MM.1S (cell line): ENCODE results near the gene CD300A.

Source experiments
- DNase-seq: peaks from one replicate; pipeline ENCODE4 v3.0.0-alpha.2; 2015
- H2AFZ ChIP-seq: fragments of 300-600 bp; sonication (generic); 2 replicates; pipeline ENCODE4 v1.6.0; 2016; ENCODE audit warnings: antibody characterized with exemption, low read length
- H3F3A ChIP-seq: fragments of 300-600 bp; sonication (generic); 2 replicates; pipeline ENCODE4 v1.6.1; 2016; ENCODE audit warnings: mild to moderate bottlenecking, antibody characterized with exemption, low read length, moderate library complexity, mixed read lengths; ENCODE audit not compliant: insufficient read depth
- H3K27ac ChIP-seq: fragments of 300-600 bp; sonication (generic); 2 replicates; pipeline ENCODE4 v1.5.1; 2016; ENCODE audit warnings: mild to moderate bottlenecking, low read length
- H3K27me3 ChIP-seq: fragments of 300-600 bp; sonication (generic); replicated peaks from 2 replicates; pipeline ENCODE4 v1.6.0; 2016; ENCODE audit warnings: low read length; ENCODE audit not compliant: insufficient read depth
- H3K36me3 ChIP-seq: fragments of 300-600 bp; sonication (generic); replicated peaks from 2 replicates; pipeline ENCODE4 v1.6.1; 2016; ENCODE audit warnings: mild to moderate bottlenecking, low read length, mixed read lengths; ENCODE audit not compliant: insufficient read depth
- H3K4me1 ChIP-seq: fragments of 300-600 bp; sonication (generic); 2 replicates; pipeline ENCODE4 v1.6.1; 2016; ENCODE audit warnings: low read length, mixed read lengths
- H3K4me2 ChIP-seq: fragments of 300-600 bp; sonication (generic); 2 replicates; pipeline ENCODE4 v1.6.0; 2016; ENCODE audit warnings: low read depth, low read length
- H3K4me3 ChIP-seq: fragments of 300-600 bp; sonication (generic); 2 replicates; pipeline ENCODE4 v1.5.1; 2016; ENCODE audit warnings: low read length, mixed read lengths
- H3K79me2 ChIP-seq: fragments of 300-600 bp; sonication (generic); 2 replicates; pipeline ENCODE4 v1.6.1; 2016; ENCODE audit warnings: mixed run types, low read length, mixed read lengths
- H3K9ac ChIP-seq: fragments of 300-600 bp; sonication (generic); 2 replicates; pipeline ENCODE4 v1.6.1; 2016; ENCODE audit warnings: low read length, mixed read lengths
- H3K9me2 ChIP-seq: fragments of 300-600 bp; sonication (generic); replicated peaks from 2 replicates; pipeline ENCODE4 v1.6.1; 2016; ENCODE audit warnings: mild to moderate bottlenecking, low read length, mixed read lengths; ENCODE audit not compliant: insufficient read depth
- H3K9me3 ChIP-seq: fragments of 300-600 bp; sonication (generic); replicated peaks from 2 replicates; pipeline ENCODE4 v1.6.1; 2016; ENCODE audit warnings: mild to moderate bottlenecking, low read length, mixed read lengths; ENCODE audit not compliant: insufficient read depth
- H4K20me1 ChIP-seq: fragments of 300-600 bp; sonication (generic); 2 replicates; pipeline ENCODE4 v1.6.1; 2016; ENCODE audit warnings: mild to moderate bottlenecking, low read length, moderate library complexity, mixed read lengths; ENCODE audit not compliant: insufficient read depth
- EZH2 ChIP-seq: fragments of 300-600 bp; sonication (generic); optimal IDR thresholded peaks from 2 replicates; pipeline ENCODE3; 2017; ENCODE audit warnings: low read depth, mild to moderate bottlenecking, antibody characterized with exemption, low read length, mixed read lengths
- EZH2phosphoT487 ChIP-seq: fragments of 300-600 bp; sonication (generic); IDR thresholded peaks from 2 replicates; pipeline ENCODE4 v1.6.1; 2018; ENCODE audit warnings: antibody characterized with exemption, low read length
- TF ChIP-seq, protein P1 (sequence below): fragments of 300-600 bp; sonication (generic); IDR thresholded peaks from 2 replicates; pipeline ENCODE4 v1.5.1; 2016; ENCODE audit warnings: antibody characterized with exemption, low read length, mixed read lengths

Gene CD300A

DNA sequence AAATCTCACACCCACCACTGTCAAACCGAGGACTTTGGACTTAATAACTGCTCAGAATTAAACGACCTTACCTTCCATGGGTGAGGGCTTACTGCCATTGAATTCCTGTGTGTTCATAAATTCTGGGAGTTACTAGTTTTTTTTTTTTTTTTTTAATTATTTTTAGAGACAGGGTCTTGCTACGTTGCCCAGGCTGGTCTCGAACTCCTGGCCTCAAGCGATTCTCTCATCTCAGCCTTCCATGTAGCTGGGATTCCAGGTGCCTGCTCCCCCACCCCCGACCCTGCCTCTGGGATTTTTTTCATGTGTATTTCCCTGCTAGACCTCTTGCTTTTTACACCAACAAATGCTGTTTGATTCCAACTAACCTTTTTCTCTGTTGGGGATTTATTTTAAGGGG lies 14.9 kb upstream of the CD300A start:
- TF ChIP-seq EZH2phosphoT487 (no peak), EZH2 (no peak)
- TF ChIP-seq, protein P1, sequence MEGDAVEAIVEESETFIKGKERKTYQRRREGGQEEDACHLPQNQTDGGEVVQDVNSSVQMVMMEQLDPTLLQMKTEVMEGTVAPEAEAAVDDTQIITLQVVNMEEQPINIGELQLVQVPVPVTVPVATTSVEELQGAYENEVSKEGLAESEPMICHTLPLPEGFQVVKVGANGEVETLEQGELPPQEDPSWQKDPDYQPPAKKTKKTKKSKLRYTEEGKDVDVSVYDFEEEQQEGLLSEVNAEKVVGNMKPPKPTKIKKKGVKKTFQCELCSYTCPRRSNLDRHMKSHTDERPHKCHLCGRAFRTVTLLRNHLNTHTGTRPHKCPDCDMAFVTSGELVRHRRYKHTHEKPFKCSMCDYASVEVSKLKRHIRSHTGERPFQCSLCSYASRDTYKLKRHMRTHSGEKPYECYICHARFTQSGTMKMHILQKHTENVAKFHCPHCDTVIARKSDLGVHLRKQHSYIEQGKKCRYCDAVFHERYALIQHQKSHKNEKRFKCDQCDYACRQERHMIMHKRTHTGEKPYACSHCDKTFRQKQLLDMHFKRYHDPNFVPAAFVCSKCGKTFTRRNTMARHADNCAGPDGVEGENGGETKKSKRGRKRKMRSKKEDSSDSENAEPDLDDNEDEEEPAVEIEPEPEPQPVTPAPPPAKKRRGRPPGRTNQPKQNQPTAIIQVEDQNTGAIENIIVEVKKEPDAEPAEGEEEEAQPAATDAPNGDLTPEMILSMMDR = no peak
- Histone ChIP-seq H3F3A (no peaks in the 10 kb centered on the region), H3K27me3 (peaks cover 61% of the 10 kb centered on the region), H3K4me2 (no peak overlapping the region), H3K36me3 (no peaks in the 10 kb centered on the region), H4K20me1 (no peaks in the 10 kb centered on the region), H3K4me3 (no peak overlapping the region), H3K4me1 (peaks cover 5% of the 10 kb centered on the region; the same call in 1 of the 2 replicates), H2AFZ (no peak overlapping the region), H3K9ac (no peak overlapping the region), H3K79me2 (no peaks in the 10 kb centered on the region), H3K9me3 (no peaks in the 10 kb centered on the region), H3K27ac (no peak overlapping the region), H3K9me2 (no peaks in the 10 kb centered on the region)
- no peak for DNase-seq

DNA sequence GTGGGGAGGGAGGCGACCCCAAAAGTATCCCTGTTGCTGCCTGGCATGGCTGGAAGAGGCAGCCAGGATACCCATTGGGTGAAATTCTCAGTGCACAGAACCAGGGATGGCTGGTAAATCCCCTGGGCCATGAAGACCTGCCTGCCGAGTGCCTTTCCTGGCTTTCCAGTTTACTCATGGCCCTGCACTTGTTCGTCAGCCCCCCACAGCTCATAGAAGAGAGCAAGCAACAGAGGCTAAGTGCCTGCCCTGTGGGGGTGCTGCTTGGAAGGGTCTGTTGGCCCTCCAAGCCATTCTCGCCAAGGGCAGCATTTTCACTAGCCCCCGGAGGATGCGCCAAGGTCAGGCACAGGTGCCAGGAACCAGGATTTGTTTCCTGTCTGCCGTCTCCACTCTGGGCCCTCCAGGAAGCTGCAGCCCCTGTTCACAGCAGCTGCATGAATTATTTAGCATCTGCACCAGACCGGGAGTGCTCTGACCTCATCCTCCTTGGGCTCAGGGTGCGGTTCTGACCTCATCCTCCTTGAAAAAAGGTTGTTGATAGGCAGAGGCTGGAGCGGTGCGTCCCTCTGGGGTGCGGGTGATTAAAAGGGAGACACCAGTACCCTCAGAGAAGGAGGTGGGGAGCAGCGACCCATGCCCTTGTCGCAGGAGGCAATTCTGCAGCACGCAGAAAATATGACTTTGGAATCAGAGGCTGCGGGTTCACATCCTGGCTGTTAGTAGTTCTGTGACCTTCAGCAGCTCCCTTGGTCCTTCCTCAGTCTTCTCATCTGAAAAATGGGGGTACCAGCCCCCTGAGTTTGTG lies 14.2 kb upstream of the CD300A start:
- Histone ChIP-seq H3K4me1 (peaks cover 5% of the 10 kb centered on the region; the same call in 1 of the 2 replicates), H3F3A (no peaks in the 10 kb centered on the region), H3K9me3 (no peaks in the 10 kb centered on the region), H3K79me2 (no peaks in the 10 kb centered on the region), H3K27ac (no peak overlapping the region), H3K9me2 (no peaks in the 10 kb centered on the region), H3K27me3 (peaks cover 54% of the 10 kb centered on the region), H3K4me3 (no peak overlapping the region), H3K9ac (no peak overlapping the region), H2AFZ (no peak overlapping the region), H4K20me1 (no peaks in the 10 kb centered on the region), H3K36me3 (no peaks in the 10 kb centered on the region), H3K4me2 (no peak overlapping the region)
- no peak for DNase-seq
- TF ChIP-seq, protein P1 = no peak
- no peak for TF ChIP-seq EZH2
- TF ChIP-seq EZH2phosphoT487 = no peak

DNA sequence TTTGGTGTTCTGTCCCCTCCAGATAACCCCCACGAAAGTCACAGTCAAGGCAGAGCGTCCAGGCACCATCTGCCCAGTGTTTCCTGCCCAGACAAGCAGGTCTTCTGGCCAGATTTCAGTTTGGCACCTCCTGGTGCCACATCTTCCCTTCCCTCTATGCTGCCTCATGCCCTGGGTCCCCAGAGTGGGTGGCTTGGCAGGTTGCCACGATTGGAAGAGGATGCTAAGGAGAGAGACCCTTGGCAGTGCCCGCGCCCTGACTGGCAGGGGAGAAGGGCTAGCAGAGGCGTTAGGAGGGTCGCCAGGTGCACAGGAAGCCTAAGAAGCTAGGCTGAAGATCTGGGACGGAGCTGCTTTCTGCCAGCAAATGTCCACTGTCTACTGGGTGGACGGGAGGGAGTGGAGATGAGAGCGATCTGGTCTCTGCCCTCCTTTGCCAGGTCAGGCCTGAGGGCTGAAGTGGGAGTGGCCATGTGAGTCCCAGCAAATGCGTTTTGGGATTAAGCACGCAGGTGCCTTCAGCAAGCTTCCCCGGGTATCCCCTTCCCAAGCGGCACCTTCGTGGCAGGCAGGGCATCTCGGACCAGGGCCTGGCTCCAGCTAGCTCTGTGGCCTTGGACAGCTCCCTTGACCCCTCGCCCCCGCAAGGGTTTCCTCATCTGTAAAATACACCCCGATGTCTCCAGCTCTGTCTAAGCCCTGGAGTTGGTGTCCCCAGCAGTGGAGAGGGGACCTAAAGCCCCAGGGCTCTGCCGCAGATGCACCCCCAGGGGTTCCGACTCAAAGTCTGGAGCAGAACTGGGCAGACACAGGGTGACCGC lies 13.4 kb upstream of the CD300A start:
- H3F3A ChIP-seq = no peaks in the 10 kb centered on the region
- H3K36me3 ChIP-seq = no peaks in the 10 kb centered on the region
- no peak overlapping the region for H3K27ac ChIP-seq
- H4K20me1 ChIP-seq = no peaks in the 10 kb centered on the region
- H3K4me2 ChIP-seq = no peak overlapping the region; the same call in 1 of the 2 replicates
- no peak for DNase-seq
- TF ChIP-seq, protein P1 = no peak
- TF ChIP-seq EZH2phosphoT487 = no peak
- TF ChIP-seq EZH2 = no peak
- no peaks in the 10 kb centered on the region for H3K9me2 ChIP-seq
- no peak overlapping the region for H3K9ac ChIP-seq
- H3K4me1 ChIP-seq = peaks cover 5% of the 10 kb centered on the region; the same call in 1 of the 2 replicates
- H3K4me3 ChIP-seq = no peak overlapping the region
- H3K79me2 ChIP-seq = no peaks in the 10 kb centered on the region
- no peaks in the 10 kb centered on the region for H3K9me3 ChIP-seq
- peak overlapping the region; percentile 74; the same call in 1 of the 2 replicates for H2AFZ ChIP-seq
- H3K27me3 ChIP-seq = peaks cover 48% of the 10 kb centered on the region
